Nephron progenitor cell (in vitro differentiated cells): Measurements from ENCODE around the gene FLRT1.

Source experiments
- DNase-seq: peaks from one replicate; pipeline ENCODE4 v3.0.0; 2021
- H3K27ac Mint-ChIP-seq: 2 replicates; pipeline ENCODE4 v1.8.0; 2021; ENCODE audit warnings: mild to moderate bottlenecking, moderate library complexity, mixed read lengths
- H3K27me3 Mint-ChIP-seq: 2 replicates; pipeline ENCODE4 v1.8.0; 2021; ENCODE audit warnings: mild to moderate bottlenecking, low read depth, mixed read lengths; ENCODE audit not compliant: poor library complexity
- H3K36me3 Mint-ChIP-seq: 2 replicates; pipeline ENCODE4 v1.8.0; 2021; ENCODE audit warnings: low read depth, mixed read lengths
- H3K4me1 Mint-ChIP-seq: 2 replicates; pipeline ENCODE4 v1.8.0; 2021; ENCODE audit warnings: mixed read lengths
- H3K4me3 Mint-ChIP-seq: 2 replicates; pipeline ENCODE4 v1.8.0; 2021; ENCODE audit warnings: mild to moderate bottlenecking, moderate library complexity, mixed read lengths
- H3K9me3 Mint-ChIP-seq: 2 replicates; pipeline ENCODE4 v1.8.0; 2021; ENCODE audit warnings: mild to moderate bottlenecking, moderate library complexity, mixed read lengths
- CTCF ChIP-seq: fragments of 200-600 bp; sonication (generic); IDR thresholded peaks from 2 replicates; pipeline ENCODE4 v1.5.0; 2021; ENCODE audit warnings: antibody characterized with exemption

FLRT1 gene

GRCh38 chr11:64064374-64065140 lies 28.8 kb downstream of the FLRT1 start:
- no peaks in the 10 kb centered on the region for H3K36me3 Mint-ChIP-seq
- no peaks in the 10 kb centered on the region for H3K9me3 Mint-ChIP-seq
- no peak overlapping the region for H3K27ac Mint-ChIP-seq
- TF ChIP-seq CTCF: no peak
- peaks cover 55% of the 10 kb centered on the region for H3K4me1 Mint-ChIP-seq
- no peak overlapping the region for H3K4me3 Mint-ChIP-seq
- H3K27me3 Mint-ChIP-seq: peaks cover 42% of the 10 kb centered on the region
- DNase-seq: no peak

- Mint-ChIP-seq H3K36me3 (no peaks in the 10 kb centered on the region), H3K4me1 (peaks cover 61% of the 10 kb centered on the region), H3K27me3 (peaks cover 40% of the 10 kb centered on the region), H3K9me3 (no peaks in the 10 kb centered on the region), H3K4me3 (no peak overlapping the region), H3K27ac (no peak overlapping the region)
- no peak for DNase-seq
- no peak for TF ChIP-seq CTCF
Observed at GRCh38 chr11:64065141-64065465, 29.4 kb downstream of the FLRT1 start.

- TF ChIP-seq CTCF: no peak
- Mint-ChIP-seq H3K27ac (no peak overlapping the region), H3K9me3 (no peaks in the 10 kb centered on the region), H3K4me1 (peaks cover 63% of the 10 kb centered on the region), H3K4me3 (no peak overlapping the region), H3K36me3 (no peaks in the 10 kb centered on the region), H3K27me3 (peaks cover 36% of the 10 kb centered on the region)
- no peak for DNase-seq
Observed at GRCh38 chr11:64065712-64066111, 30.0 kb downstream of the FLRT1 start.

- no peak overlapping the region for H3K27ac Mint-ChIP-seq
- H3K27me3 Mint-ChIP-seq: peaks cover 23% of the 10 kb centered on the region
- no peaks in the 10 kb centered on the region for H3K36me3 Mint-ChIP-seq
- no peak overlapping the region for H3K4me3 Mint-ChIP-seq
- TF ChIP-seq CTCF: no peak
- H3K4me1 Mint-ChIP-seq: peaks cover 72% of the 10 kb centered on the region
- no peaks in the 10 kb centered on the region for H3K9me3 Mint-ChIP-seq
- no peak for DNase-seq
Observed at GRCh38 chr11:64067230-64067993, 31.7 kb downstream of the FLRT1 start.

- H3K9me3 Mint-ChIP-seq: no peaks in the 10 kb centered on the region
- H3K4me1 Mint-ChIP-seq: peaks cover 66% of the 10 kb centered on the region
Observed at GRCh38 chr11:64068705-64069400, 33.1 kb downstream of the FLRT1 start.

More at GRCh38 chr11:64068705-64069400, 33.1 kb downstream of the FLRT1 start:
- Mint-ChIP-seq H3K27me3 (peaks cover 16% of the 10 kb centered on the region), H3K36me3 (no peaks in the 10 kb centered on the region), H3K27ac (no peak overlapping the region), H3K4me3 (no peak overlapping the region)
- no peak for DNase-seq
- no peak for TF ChIP-seq CTCF
